Colonic mucosa (tissue), 4 donors: Measurements from ENCODE around the gene RANGRF. TPM values are rescaled to one million over a fixed set of nuclear protein-coding genes. Genes with fewer than 3 reads are reported as not detected.

ENCODE experiments used
- DNase-seq: peaks from one replicate; pipeline ENCODE4 v3.0.0-alpha.2; 2020
- H3K27ac ChIP-seq: fragments of 200-600 bp; one replicate; pipeline ENCODE4 v1.8.0; 2021
- H3K27me3 ChIP-seq: fragments of 200-600 bp; one replicate; pipeline ENCODE4 v1.8.0; 2021
- H3K36me3 ChIP-seq: fragments of 200-600 bp; one replicate; pipeline ENCODE4 v1.8.0; 2021
- H3K4me1 ChIP-seq: fragments of 200-600 bp; one replicate; pipeline ENCODE4 v1.8.0; 2021; ENCODE audit warnings: mild to moderate bottlenecking
- H3K4me3 ChIP-seq: fragments of 200-600 bp; one replicate; pipeline ENCODE4 v1.8.0; 2021
- H3K9ac ChIP-seq, 2 donors: one replicate each; pipeline ENCODE4 v1.7.0; 2013; ENCODE audit warnings: control low read depth in 2 of 2, low read depth in 2 of 2, low read length in 2 of 2
- H3K9me3 ChIP-seq: fragments of 200-600 bp; one replicate; pipeline ENCODE4 v1.8.0; 2021
- intact Hi-C: fragments of 100-400 bp; cut with DNase I; formaldehyde crosslinking; loops from one replicate; pipeline ENCODE4 v1.14.1; 2022
- total RNA-seq, 2 donors: library from RNA; stranded (reverse); fragmentation: NEBNext Ultra II Directional in 1 of 2; extraction: Animal tissue kit (Norgen Biotek cat#: 25700) in 1 of 2; gene quantifications; one replicate each; pipeline ENCODE4 v1.2.1, GENCODE V29; 2021
- TF ChIP-seq, protein P1 (sequence below): fragments of 200-600 bp; IDR thresholded peaks from one replicate; pipeline ENCODE4 v1.8.0; 2022; ENCODE audit warnings: antibody characterized with exemption, mild to moderate bottlenecking
- donor health status: healthy.
- donor health status: DM: no; HTN: no; CAD: no.
- donor health status: DM: no; HTN: no; CAD: no.

RANGRF gene
- total RNA-seq, 2 donors from 2014 or later = 16.8 to 26.5 TPM

- Histone ChIP-seq H3K9ac (peak overlapping the region; percentile 24 to 40), H3K36me3 (no peaks in the 10 kb centered on the region), H3K27ac (no peak overlapping the region), H3K27me3 (no peaks in the 10 kb centered on the region), H3K9me3 (no peaks in the 10 kb centered on the region), H3K4me1 (no peaks in the 10 kb centered on the region), H3K4me3 (no peak overlapping the region)
- intact Hi-C loops = loop anchor here (5.0 kb wide), 1 partner anchor 33 kb away; no protein-coding TSS in a partner anchor
- no peak for DNase-seq
- TF ChIP-seq, protein P1, sequence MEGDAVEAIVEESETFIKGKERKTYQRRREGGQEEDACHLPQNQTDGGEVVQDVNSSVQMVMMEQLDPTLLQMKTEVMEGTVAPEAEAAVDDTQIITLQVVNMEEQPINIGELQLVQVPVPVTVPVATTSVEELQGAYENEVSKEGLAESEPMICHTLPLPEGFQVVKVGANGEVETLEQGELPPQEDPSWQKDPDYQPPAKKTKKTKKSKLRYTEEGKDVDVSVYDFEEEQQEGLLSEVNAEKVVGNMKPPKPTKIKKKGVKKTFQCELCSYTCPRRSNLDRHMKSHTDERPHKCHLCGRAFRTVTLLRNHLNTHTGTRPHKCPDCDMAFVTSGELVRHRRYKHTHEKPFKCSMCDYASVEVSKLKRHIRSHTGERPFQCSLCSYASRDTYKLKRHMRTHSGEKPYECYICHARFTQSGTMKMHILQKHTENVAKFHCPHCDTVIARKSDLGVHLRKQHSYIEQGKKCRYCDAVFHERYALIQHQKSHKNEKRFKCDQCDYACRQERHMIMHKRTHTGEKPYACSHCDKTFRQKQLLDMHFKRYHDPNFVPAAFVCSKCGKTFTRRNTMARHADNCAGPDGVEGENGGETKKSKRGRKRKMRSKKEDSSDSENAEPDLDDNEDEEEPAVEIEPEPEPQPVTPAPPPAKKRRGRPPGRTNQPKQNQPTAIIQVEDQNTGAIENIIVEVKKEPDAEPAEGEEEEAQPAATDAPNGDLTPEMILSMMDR = no peak
Observed at GRCh38 chr17:8285270-8286181, 2.9 kb upstream of the RANGRF start.

- peak overlapping the region; percentile 66 for H3K27ac ChIP-seq
- DNase-seq = peak; percentile 72
- H3K4me3 ChIP-seq = peak overlapping the region; percentile 50
- no peaks in the 10 kb centered on the region for H3K27me3 ChIP-seq
- peak overlapping the region; percentile 79 to 93 for H3K9ac ChIP-seq
- no peaks in the 10 kb centered on the region for H3K36me3 ChIP-seq
- TF ChIP-seq, protein P1 = no peak
- H3K4me1 ChIP-seq = no peaks in the 10 kb centered on the region
- intact Hi-C loops = loop anchor here (5.0 kb wide), 1 partner anchor 35 kb away; no protein-coding TSS in a partner anchor
- H3K9me3 ChIP-seq = no peaks in the 10 kb centered on the region
Observed at GRCh38 chr17:8287651-8288335, 677 bp upstream of the RANGRF start.

GRCh38 chr17:8289103-8289397 is 580 bp downstream of the RANGRF start:
- Histone ChIP-seq H3K36me3 (no peaks in the 10 kb centered on the region), H3K9ac (peak overlapping the region; percentile 72 to 93), H3K4me3 (peak overlapping the region; percentile 50), H3K27me3 (no peaks in the 10 kb centered on the region), H3K4me1 (no peaks in the 10 kb centered on the region), H3K27ac (peak overlapping the region; percentile 66), H3K9me3 (no peaks in the 10 kb centered on the region)
- DNase-seq = no peak
- intact Hi-C loops = loop anchor here (5.0 kb wide), 1 partner anchor 37 kb away; no protein-coding TSS in a partner anchor
- TF ChIP-seq, protein P1 = no peak

DNA sequence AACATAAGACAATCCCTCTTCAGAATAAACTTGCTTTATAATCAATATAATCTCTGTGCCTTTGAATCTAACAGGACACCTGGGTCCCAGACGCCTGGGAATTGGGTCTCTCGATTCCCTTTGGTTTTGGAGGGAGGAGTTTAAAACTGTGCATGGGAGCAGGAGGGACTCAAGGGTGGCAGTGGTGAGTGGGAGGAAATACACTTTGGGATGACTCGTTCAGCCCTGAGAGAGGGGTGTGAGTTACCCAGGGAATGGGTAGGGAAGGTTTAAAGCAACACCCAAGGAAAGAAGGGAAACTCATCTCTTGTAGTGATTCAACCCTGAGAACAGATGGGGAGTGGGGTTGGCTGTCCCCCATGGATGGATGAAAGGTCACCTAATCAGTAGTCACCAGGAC is 1.6 kb downstream of the RANGRF start:
- no peaks in the 10 kb centered on the region for H3K36me3 ChIP-seq
- H3K9me3 ChIP-seq = no peaks in the 10 kb centered on the region
- no peaks in the 10 kb centered on the region for H3K4me1 ChIP-seq
- H3K4me3 ChIP-seq = no peak overlapping the region
- intact Hi-C loops = no loop called here
- H3K27ac ChIP-seq = no peak overlapping the region
- no peaks in the 10 kb centered on the region for H3K27me3 ChIP-seq
- H3K9ac ChIP-seq = no peak overlapping the region
- DNase-seq = no peak
- TF ChIP-seq, protein P1 = no peak

DNA sequence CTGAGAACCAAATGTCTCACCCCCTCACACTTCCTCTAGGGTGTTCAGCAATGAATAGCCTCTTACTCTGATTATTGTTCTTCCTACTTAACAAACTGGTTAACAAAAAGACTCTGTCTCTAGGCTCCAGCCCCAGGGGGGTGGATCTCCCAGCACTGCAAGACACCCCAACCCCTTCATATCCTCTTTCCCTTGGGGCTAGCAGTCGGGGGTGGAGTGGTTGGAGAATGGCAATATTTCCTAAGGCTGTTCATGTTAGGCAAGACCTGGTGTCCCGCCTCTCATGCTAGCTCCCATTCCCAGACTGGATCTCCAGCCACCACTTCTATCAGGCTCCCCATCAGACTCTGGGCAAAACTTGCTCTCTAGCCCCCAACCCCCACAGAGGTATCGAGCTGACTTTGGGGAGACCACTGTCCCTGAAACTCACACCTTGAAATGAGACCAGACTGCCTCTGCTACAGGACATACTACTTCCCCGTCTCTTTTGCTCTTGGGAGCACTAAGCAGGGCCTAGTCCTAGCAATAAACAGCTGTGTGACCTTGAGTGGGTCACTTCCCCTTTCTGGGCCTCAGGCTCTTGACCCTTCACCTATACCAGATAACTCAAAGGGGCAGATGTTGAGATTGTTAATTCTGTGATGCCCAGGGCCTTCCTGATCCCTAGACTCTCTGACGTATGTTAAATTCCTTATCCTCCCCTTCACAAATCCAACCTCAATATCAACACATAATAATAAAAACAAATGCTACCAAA is 4.3 kb downstream of the RANGRF start:
- Histone ChIP-seq H3K4me1 (no peaks in the 10 kb centered on the region), H3K27ac (no peak overlapping the region), H3K27me3 (no peaks in the 10 kb centered on the region), H3K9ac (no peak overlapping the region), H3K9me3 (no peaks in the 10 kb centered on the region), H3K36me3 (no peaks in the 10 kb centered on the region), H3K4me3 (no peak overlapping the region)
- DNase-seq = no peak
- TF ChIP-seq, protein P1 = no peak
- intact Hi-C loops = no loop called here
